Liver (tissue), 3 donors: ENCODE results near the gene KANK4.

ENCODE experiments used
- JUND ChIP-seq, 2 donors: IDR thresholded peaks; 2 replicates each; pipeline ENCODE4 v1.6.1; 2016; ENCODE audit warnings: antibody characterized with exemption in 2 of 2
- RXRA ChIP-seq, 2 donors: IDR thresholded peaks; 2 replicates each; pipeline ENCODE4 v1.6.1; 2017 to 2018; ENCODE audit warnings: antibody characterized with exemption in 2 of 2, mild to moderate bottlenecking in 1 of 2
- YY1 ChIP-seq: IDR thresholded peaks from 2 replicates; pipeline ENCODE4 v1.6.1; 2016; ENCODE audit warnings: antibody characterized with exemption, mild to moderate bottlenecking
- TF ChIP-seq, protein P1 (sequence below): fragments of 150-350 bp; IDR thresholded peaks from 2 replicates; pipeline ENCODE4 v1.5.1; 2017; ENCODE audit warnings: improper control_type of control experiment, low read depth, low read length; ENCODE audit not compliant: missing input control
- donor health status: healthy.
- donor health status: healthy.

DNA sequence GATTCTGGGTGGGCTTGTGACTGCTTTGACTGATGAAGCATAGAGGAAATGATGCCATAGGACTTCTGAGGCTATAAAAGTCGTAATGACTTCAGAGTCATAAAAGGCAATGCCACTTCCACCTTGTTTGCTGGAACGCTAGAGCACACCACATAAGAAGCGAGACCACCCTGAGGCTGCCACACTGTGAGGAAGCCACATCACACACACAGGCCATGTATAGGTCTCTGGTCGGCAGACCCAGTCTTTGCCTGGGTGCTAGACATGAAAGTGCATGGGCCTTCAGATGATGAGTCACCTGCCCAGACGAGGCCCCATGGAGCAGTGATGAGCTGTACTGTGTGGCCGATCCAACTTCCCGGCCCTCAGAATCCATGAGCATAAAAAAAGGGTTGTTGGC is 14.2 kb upstream of the KANK4 start:
- TF ChIP-seq, protein P1, sequence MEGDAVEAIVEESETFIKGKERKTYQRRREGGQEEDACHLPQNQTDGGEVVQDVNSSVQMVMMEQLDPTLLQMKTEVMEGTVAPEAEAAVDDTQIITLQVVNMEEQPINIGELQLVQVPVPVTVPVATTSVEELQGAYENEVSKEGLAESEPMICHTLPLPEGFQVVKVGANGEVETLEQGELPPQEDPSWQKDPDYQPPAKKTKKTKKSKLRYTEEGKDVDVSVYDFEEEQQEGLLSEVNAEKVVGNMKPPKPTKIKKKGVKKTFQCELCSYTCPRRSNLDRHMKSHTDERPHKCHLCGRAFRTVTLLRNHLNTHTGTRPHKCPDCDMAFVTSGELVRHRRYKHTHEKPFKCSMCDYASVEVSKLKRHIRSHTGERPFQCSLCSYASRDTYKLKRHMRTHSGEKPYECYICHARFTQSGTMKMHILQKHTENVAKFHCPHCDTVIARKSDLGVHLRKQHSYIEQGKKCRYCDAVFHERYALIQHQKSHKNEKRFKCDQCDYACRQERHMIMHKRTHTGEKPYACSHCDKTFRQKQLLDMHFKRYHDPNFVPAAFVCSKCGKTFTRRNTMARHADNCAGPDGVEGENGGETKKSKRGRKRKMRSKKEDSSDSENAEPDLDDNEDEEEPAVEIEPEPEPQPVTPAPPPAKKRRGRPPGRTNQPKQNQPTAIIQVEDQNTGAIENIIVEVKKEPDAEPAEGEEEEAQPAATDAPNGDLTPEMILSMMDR, result no peak
- TF ChIP-seq JUND (IDR thresholded peaks at IDR 0.05), result no peak
- no peak for TF ChIP-seq YY1
- TF ChIP-seq RXRA (IDR thresholded peaks at IDR 0.05), result no peak
